Astrocyte of the cerebellum (primary cell): ENCODE data around the gene FBXO38.

Experiments used
- DNase-seq: peaks from one replicate; pipeline ENCODE4 v3.0.0-alpha.2; 2011; ENCODE audit warnings: low read depth
- H3K4me3 ChIP-seq: 2 replicates; pipeline ENCODE4 v1.5.1; 2011; ENCODE audit warnings: mild to moderate bottlenecking, low read depth, low read length, moderate library complexity
- CTCF ChIP-seq: IDR thresholded peaks from 2 replicates; pipeline ENCODE4 v1.5.1; 2012; ENCODE audit warnings: low read length, low read depth, moderate library complexity, mild to moderate bottlenecking; ENCODE audit errors: missing control alignments
- in situ Hi-C: cut with HindIII; loops from 2 replicates; pipeline ENCODE4 v1.10.0; 2017; ENCODE audit warnings: low sequenced_read_pairs

Gene FBXO38

DNA sequence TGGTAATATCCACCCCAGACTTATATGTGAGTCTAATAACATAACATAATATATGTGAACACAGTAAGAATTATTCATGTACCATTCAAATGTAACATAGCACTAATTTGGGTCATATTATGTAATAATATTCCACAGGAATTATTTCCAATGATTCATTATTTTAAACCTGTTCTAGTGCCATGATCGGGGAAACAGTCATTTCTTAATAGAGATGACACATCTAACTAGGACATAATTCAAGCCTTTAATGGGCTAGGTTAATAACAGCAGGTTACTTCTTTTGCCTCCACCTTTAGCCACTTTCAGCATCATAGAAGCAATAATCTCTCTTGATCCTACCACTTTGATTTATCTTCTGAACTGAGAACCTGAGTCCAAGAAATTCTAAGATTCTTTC lies 36.1 kb upstream of the FBXO38 start:
- in situ Hi-C loops, result no loop called here
- TF ChIP-seq CTCF, result no peak
- no peak overlapping the region for H3K4me3 ChIP-seq
- DNase-seq, result no peak

- no peak overlapping the region for H3K4me3 ChIP-seq
- no peak for DNase-seq
- TF ChIP-seq CTCF, result no peak
- in situ Hi-C loops, result no loop called here
Observed at GRCh38 chr5:148352696-148353095, 31.1 kb upstream of the FBXO38 start.

DNA sequence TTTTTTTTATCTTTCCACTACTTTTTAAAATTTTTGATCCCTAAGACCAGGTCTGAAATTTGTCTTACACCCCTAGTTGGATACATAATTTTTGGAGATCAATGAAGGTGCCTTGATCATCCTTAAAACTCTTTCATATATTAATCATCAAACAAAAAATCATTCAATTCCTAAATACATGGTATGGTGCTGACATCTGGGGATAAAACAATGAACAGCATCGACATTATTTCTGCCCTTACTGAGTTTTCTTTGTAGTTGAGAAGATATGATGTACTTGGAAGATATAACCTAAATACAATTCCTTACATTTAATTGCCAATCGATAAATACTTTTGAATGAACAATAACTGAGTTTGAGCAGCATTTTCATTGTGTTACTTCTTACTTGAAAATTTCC lies 30.1 kb upstream of the FBXO38 start:
- TF ChIP-seq CTCF, result no peak
- in situ Hi-C loops, result no loop called here
- H3K4me3 ChIP-seq, result no peak overlapping the region
- no peak for DNase-seq

- no peak for TF ChIP-seq CTCF
- no peak for DNase-seq
- in situ Hi-C loops, result no loop called here
- H3K4me3 ChIP-seq, result no peak overlapping the region
Observed at GRCh38 chr5:148364343-148364742, 19.4 kb upstream of the FBXO38 start.

GRCh38 chr5:148368299-148368698 lies 15.5 kb upstream of the FBXO38 start:
- TF ChIP-seq CTCF, result no peak
- H3K4me3 ChIP-seq, result no peak overlapping the region
- in situ Hi-C loops, result no loop called here
- no peak for DNase-seq

DNA sequence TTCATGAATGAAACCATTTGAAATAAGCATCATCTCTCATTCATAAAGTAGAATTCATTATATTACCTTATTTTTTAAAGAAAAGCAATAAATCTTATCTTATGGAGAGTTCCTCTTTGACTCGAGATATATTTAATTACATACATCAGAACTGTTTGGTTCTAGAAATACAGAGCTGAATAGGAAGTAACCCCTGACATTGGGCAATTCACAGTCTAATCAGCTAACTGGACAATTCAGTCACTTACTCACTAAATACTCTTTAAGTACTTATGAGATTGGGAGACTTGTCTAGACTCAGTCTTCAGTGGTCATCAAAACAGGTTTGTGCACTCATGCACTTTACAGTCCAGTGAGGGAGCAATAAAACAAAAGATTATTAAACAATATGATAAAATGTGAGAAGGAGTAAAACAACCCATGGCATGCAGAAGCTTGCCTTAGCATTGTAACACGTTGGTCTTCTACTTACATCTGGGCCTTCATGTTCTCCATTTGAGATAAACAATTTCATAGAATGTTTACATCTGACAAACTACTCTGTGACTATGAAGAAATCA lies 11.5 kb upstream of the FBXO38 start:
- no peak for DNase-seq
- no peak overlapping the region for H3K4me3 ChIP-seq
- in situ Hi-C loops, result no loop called here
- no peak for TF ChIP-seq CTCF

DNA sequence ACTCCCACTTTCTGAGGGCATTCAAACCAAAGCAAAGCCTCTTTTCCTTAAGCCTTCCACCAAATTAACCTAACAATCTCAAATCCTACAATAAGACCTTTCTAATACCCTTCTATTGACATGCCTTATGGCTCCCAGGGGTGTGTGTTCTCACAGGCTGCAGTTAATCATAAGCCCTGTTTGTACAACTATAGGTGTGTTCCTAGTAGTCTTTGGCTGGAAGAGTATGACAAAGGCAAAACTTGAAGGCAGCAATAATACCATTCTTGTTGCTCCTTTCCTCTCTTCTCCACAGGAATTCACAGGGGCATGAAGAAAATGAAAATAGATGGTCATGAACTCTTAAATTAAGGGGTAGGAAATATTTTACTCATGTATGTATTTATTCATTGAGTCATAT lies 10.9 kb upstream of the FBXO38 start:
- TF ChIP-seq CTCF, result no peak
- in situ Hi-C loops, result no loop called here
- H3K4me3 ChIP-seq, result no peak overlapping the region
- DNase-seq, result no peak
